Measurements from ENCODE around the gene HIGD2A.

The HIGD2A gene

GRCh38 chr5:176418251-176418650 lies 29.7 kb downstream of the HIGD2A start:
- DNase-seq, result no peak

GRCh38 chr5:176420086-176420485 lies 31.5 kb downstream of the HIGD2A start:
- DNase-seq, result no peak

- DNase-seq, result no peak
Measured at GRCh38 chr5:176420972-176421544, 32.5 kb downstream of the HIGD2A start.

GRCh38 chr5:176424181-176424580 lies 35.6 kb downstream of the HIGD2A start:
- DNase-seq, result no peak

- no peak for DNase-seq
Measured at GRCh38 chr5:176425138-176425537, 36.6 kb downstream of the HIGD2A start.

- no peak for DNase-seq
Measured at GRCh38 chr5:176425791-176426190, 37.2 kb downstream of the HIGD2A start.

GRCh38 chr5:176426876-176427275 lies 38.3 kb downstream of the HIGD2A start:
- DNase-seq, result no peak

- DNase-seq, result no peak
Measured at GRCh38 chr5:176427971-176428370, 39.4 kb downstream of the HIGD2A start.

GRCh38 chr5:176429972-176430371 lies 41.4 kb downstream of the HIGD2A start:
- no peak for DNase-seq

- DNase-seq, result no peak
Measured at GRCh38 chr5:176432707-176433106, 44.2 kb downstream of the HIGD2A start.

GRCh38 chr5:176436656-176437055 lies 48.1 kb downstream of the HIGD2A start:
- no peak for DNase-seq

GRCh38 chr5:176438959-176439757 lies 50.6 kb downstream of the HIGD2A start:
- no peak for DNase-seq

All from NCI-H1417 (cell line).